ENCODE data around the gene MBTPS1.

The MBTPS1 gene

GRCh38 chr16:84053237-84053636 is 63.5 kb downstream of the MBTPS1 start:
- peaks cover 14% of the 10 kb centered on the region for H3K36me3 ChIP-seq (replicated peaks; ENCODE audit: low read depth, low read length)
- H3K27ac ChIP-seq (ENCODE audit: low read length), result no peak overlapping the region
- H3K9ac ChIP-seq (ENCODE audit: low read length), result no peak overlapping the region
- no peaks in the 10 kb centered on the region for H3K9me3 ChIP-seq (ENCODE audit: insufficient read depth, low read length)
- no peak for TF ChIP-seq CTCF (IDR thresholded peaks at IDR 0.05; ENCODE audit: low read depth, low read length)
- TF ChIP-seq EZH2phosphoT487 (IDR thresholded peaks at IDR 0.05; ENCODE audit: low read depth), result no peak
- no peak overlapping the region for H3K4me2 ChIP-seq (ENCODE audit: low read length)
- H4K20me1 ChIP-seq (ENCODE audit: insufficient read depth, low read length), result no peaks in the 10 kb centered on the region
- H2AFZ ChIP-seq (ENCODE audit: low read depth, low read length), result no peak overlapping the region
- no peaks in the 10 kb centered on the region for H3K27me3 ChIP-seq (ENCODE audit: low read depth, low read length)
- no peaks in the 10 kb centered on the region for H3K4me1 ChIP-seq (ENCODE audit: low read length)
- H3K4me3 ChIP-seq (ENCODE audit: low read length), result no peak overlapping the region
- no peaks in the 10 kb centered on the region for H3K79me2 ChIP-seq (ENCODE audit: low read length)

GRCh38 chr16:84052071-84052622 is 64.6 kb downstream of the MBTPS1 start:
- TF ChIP-seq EZH2phosphoT487 (IDR thresholded peaks at IDR 0.05; ENCODE audit: low read depth) (no peak), CTCF (IDR thresholded peaks at IDR 0.05; ENCODE audit: low read depth, low read length) (no peak)
- H3K36me3 ChIP-seq (replicated peaks; ENCODE audit: low read depth, low read length), result peaks cover 9% of the 10 kb centered on the region
- no peaks in the 10 kb centered on the region for H3K4me1 ChIP-seq (ENCODE audit: low read length)
- no peak overlapping the region for H2AFZ ChIP-seq (ENCODE audit: low read depth, low read length)
- no peaks in the 10 kb centered on the region for H3K9me3 ChIP-seq (ENCODE audit: insufficient read depth, low read length)
- no peak overlapping the region for H3K27ac ChIP-seq (ENCODE audit: low read length)
- no peak overlapping the region for H3K9ac ChIP-seq (ENCODE audit: low read length)
- no peaks in the 10 kb centered on the region for H3K27me3 ChIP-seq (ENCODE audit: low read depth, low read length)
- H4K20me1 ChIP-seq (ENCODE audit: insufficient read depth, low read length), result no peaks in the 10 kb centered on the region
- no peaks in the 10 kb centered on the region for H3K79me2 ChIP-seq (ENCODE audit: low read length)
- H3K4me3 ChIP-seq (ENCODE audit: low read length), result no peak overlapping the region
- H3K4me2 ChIP-seq (ENCODE audit: low read length), result no peak overlapping the region

- H3K9me3 ChIP-seq (ENCODE audit: insufficient read depth, low read length), result no peaks in the 10 kb centered on the region
- H3K27me3 ChIP-seq (ENCODE audit: low read depth, low read length), result no peaks in the 10 kb centered on the region
- peaks cover 8% of the 10 kb centered on the region for H3K36me3 ChIP-seq (replicated peaks; ENCODE audit: low read depth, low read length)
- TF ChIP-seq CTCF (IDR thresholded peaks at IDR 0.05; ENCODE audit: low read depth, low read length) (no peak), EZH2phosphoT487 (IDR thresholded peaks at IDR 0.05; ENCODE audit: low read depth) (no peak)
- H3K4me1 ChIP-seq (ENCODE audit: low read length), result no peaks in the 10 kb centered on the region
- no peak overlapping the region for H3K27ac ChIP-seq (ENCODE audit: low read length)
- no peak overlapping the region for H2AFZ ChIP-seq (ENCODE audit: low read depth, low read length)
- H3K4me3 ChIP-seq (ENCODE audit: low read length), result no peak overlapping the region
- no peaks in the 10 kb centered on the region for H3K79me2 ChIP-seq (ENCODE audit: low read length)
- H3K9ac ChIP-seq (ENCODE audit: low read length), result no peak overlapping the region
- no peaks in the 10 kb centered on the region for H4K20me1 ChIP-seq (ENCODE audit: insufficient read depth, low read length)
- H3K4me2 ChIP-seq (ENCODE audit: low read length), result no peak overlapping the region
Observed at GRCh38 chr16:84050316-84050715, 66.4 kb downstream of the MBTPS1 start.

GRCh38 chr16:84049403-84050060 is 67.2 kb downstream of the MBTPS1 start:
- H3K27me3 ChIP-seq (ENCODE audit: low read depth, low read length), result no peaks in the 10 kb centered on the region
- peaks cover 6% of the 10 kb centered on the region for H3K36me3 ChIP-seq (replicated peaks; ENCODE audit: low read depth, low read length)
- H3K9me3 ChIP-seq (ENCODE audit: insufficient read depth, low read length), result no peaks in the 10 kb centered on the region
- no peaks in the 10 kb centered on the region for H3K79me2 ChIP-seq (ENCODE audit: low read length)
- TF ChIP-seq CTCF (IDR thresholded peaks at IDR 0.05; ENCODE audit: low read depth, low read length), result no peak
- no peaks in the 10 kb centered on the region for H4K20me1 ChIP-seq (ENCODE audit: insufficient read depth, low read length)
- no peak overlapping the region for H2AFZ ChIP-seq (ENCODE audit: low read depth, low read length)
- H3K27ac ChIP-seq (ENCODE audit: low read length), result no peak overlapping the region
- no peak overlapping the region for H3K4me3 ChIP-seq (ENCODE audit: low read length)
- H3K4me2 ChIP-seq (ENCODE audit: low read length), result no peak overlapping the region
- H3K9ac ChIP-seq (ENCODE audit: low read length), result no peak overlapping the region
- no peaks in the 10 kb centered on the region for H3K4me1 ChIP-seq (ENCODE audit: low read length)
